ENCODE data around the gene METTL25.
A peak's percentile ranks its signal among the peaks of the same experiment; 100 is the strongest.

Gene METTL25

GRCh38 chr12:82326905-82327503 lies 31.3 kb upstream of the METTL25 start:
- peak; percentile 9 for DNase-seq (ENCODE audit: extremely low spot score)
- TF ChIP-seq ZNF384 (IDR thresholded peaks at IDR 0.05) (no peak), ARNT (IDR thresholded peaks at IDR 0.05) (no peak), L3MBTL2 (conservative IDR thresholded peaks at IDR 0.05) (no peak), TARDBP (IDR thresholded peaks at IDR 0.05) (no peak), NFRKB (IDR thresholded peaks at IDR 0.05) (no peak), FOXM1 (IDR thresholded peaks at IDR 0.05; ENCODE audit: borderline replicate concordance) (no peak), ELF4 (IDR thresholded peaks at IDR 0.05) (no peak), FOXA1 (IDR thresholded peaks at IDR 0.05) (no peak), LEF1 (IDR thresholded peaks at IDR 0.05; ENCODE audit: borderline replicate concordance) (no peak), SP1 (IDR thresholded peaks at IDR 0.05) (no peak), HDGF (IDR thresholded peaks at IDR 0.05; ENCODE audit: borderline replicate concordance) (no peak), FOXK2 (IDR thresholded peaks at IDR 0.05) (no peak), SUZ12 (IDR thresholded peaks at IDR 0.05) (no peak), CTBP1 (IDR thresholded peaks at IDR 0.05; ENCODE audit: borderline replicate concordance) (no peak), BHLHE40 (IDR thresholded peaks at IDR 0.05; ENCODE audit: borderline replicate concordance) (no peak)
- TF ChIP-seq, protein P1, sequence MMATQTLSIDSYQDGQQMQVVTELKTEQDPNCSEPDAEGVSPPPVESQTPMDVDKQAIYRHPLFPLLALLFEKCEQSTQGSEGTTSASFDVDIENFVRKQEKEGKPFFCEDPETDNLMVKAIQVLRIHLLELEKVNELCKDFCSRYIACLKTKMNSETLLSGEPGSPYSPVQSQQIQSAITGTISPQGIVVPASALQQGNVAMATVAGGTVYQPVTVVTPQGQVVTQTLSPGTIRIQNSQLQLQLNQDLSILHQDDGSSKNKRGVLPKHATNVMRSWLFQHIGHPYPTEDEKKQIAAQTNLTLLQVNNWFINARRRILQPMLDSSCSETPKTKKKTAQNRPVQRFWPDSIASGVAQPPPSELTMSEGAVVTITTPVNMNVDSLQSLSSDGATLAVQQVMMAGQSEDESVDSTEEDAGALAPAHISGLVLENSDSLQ (IDR thresholded peaks at IDR 0.05) = no peak
- ChIA-PET CTCF (interaction anchor here (0.6 kb wide), 1 partner anchor 192 kb away, joined by 3 read pairs; no protein-coding TSS in a partner anchor), POLR2A (no interaction called here)

DNA sequence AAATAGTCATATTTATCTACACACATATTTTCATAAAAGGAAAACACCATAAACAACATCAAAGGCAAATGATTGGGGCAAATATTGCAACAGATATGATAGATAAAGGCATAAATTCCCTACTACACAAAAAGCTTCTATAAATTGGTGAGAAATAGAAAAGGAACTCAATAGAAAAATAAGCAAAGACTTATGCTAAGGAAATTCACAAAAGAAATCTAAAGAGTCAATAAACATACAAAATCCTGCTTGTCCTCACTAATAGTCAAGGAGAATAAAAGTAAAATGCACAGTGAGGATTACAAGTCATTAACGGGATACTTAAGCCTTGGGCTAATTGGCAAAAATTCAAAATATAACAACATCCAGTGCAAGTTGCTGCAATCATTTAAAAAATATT lies 30.5 kb upstream of the METTL25 start:
- ChIA-PET POLR2A (no interaction called here), CTCF (no interaction called here)
- no peak for DNase-seq (ENCODE audit: extremely low spot score)
- no peak for TF ChIP-seq FOXM1 (IDR thresholded peaks at IDR 0.05; ENCODE audit: borderline replicate concordance)
- no peak for TF ChIP-seq SUZ12 (IDR thresholded peaks at IDR 0.05)
- no peak for TF ChIP-seq LEF1 (IDR thresholded peaks at IDR 0.05; ENCODE audit: borderline replicate concordance)
- TF ChIP-seq SP1 (IDR thresholded peaks at IDR 0.05) = no peak
- no peak for TF ChIP-seq ELF4 (IDR thresholded peaks at IDR 0.05)
- TF ChIP-seq, protein P1 (IDR thresholded peaks at IDR 0.05) = no peak
- no peak for TF ChIP-seq HDGF (IDR thresholded peaks at IDR 0.05; ENCODE audit: borderline replicate concordance)

DNA sequence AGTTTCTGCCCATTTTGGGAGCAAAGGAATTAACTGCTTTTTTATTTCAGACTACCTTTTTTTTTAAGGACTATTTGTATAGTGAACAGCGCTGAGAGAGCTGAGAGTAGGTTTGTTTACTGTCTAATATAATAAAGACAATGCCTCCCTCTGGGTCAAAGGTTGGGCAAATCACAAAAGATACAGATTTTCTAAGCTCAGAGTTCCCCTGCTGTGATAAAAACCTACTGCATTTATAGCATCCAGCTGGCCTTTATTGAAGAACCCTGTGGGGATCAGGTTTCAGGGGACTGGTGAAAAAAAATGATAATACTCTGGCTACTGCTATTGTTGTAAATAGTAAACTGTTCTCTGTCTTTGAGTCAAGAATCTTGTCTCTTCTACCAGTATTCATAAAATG lies 28.8 kb upstream of the METTL25 start:
- POLR2A ChIA-PET = no interaction called here
- CTCF ChIA-PET = no interaction called here
- no peak for TF ChIP-seq ARNT (IDR thresholded peaks at IDR 0.05)
- no peak for TF ChIP-seq TARDBP (IDR thresholded peaks at IDR 0.05)
- TF ChIP-seq HDGF (IDR thresholded peaks at IDR 0.05; ENCODE audit: borderline replicate concordance) = no peak
- TF ChIP-seq FOXK2 (IDR thresholded peaks at IDR 0.05) = no peak
- TF ChIP-seq SUZ12 (IDR thresholded peaks at IDR 0.05) = no peak
- no peak; the same call in 1 of the 2 replicates for TF ChIP-seq ZNF384 (IDR thresholded peaks at IDR 0.05)
- TF ChIP-seq, protein P1 (IDR thresholded peaks at IDR 0.05) = no peak
- no peak for TF ChIP-seq LEF1 (IDR thresholded peaks at IDR 0.05; ENCODE audit: borderline replicate concordance)
- TF ChIP-seq FOXA1 (IDR thresholded peaks at IDR 0.05) = no peak
- no peak for TF ChIP-seq SP1 (IDR thresholded peaks at IDR 0.05)
- TF ChIP-seq NFRKB (IDR thresholded peaks at IDR 0.05) = no peak
- TF ChIP-seq CTBP1 (IDR thresholded peaks at IDR 0.05; ENCODE audit: borderline replicate concordance) = no peak
- TF ChIP-seq FOXM1 (IDR thresholded peaks at IDR 0.05; ENCODE audit: borderline replicate concordance) = no peak
- no peak for TF ChIP-seq BHLHE40 (IDR thresholded peaks at IDR 0.05; ENCODE audit: borderline replicate concordance)
- no peak for TF ChIP-seq L3MBTL2 (conservative IDR thresholded peaks at IDR 0.05)
- TF ChIP-seq ELF4 (IDR thresholded peaks at IDR 0.05) = no peak
- DNase-seq (ENCODE audit: extremely low spot score) = peak; percentile 9

- TF ChIP-seq FOXK2 (IDR thresholded peaks at IDR 0.05) (no peak), FOXA1 (IDR thresholded peaks at IDR 0.05) (no peak), ELF4 (IDR thresholded peaks at IDR 0.05) (no peak), CTBP1 (IDR thresholded peaks at IDR 0.05; ENCODE audit: borderline replicate concordance) (no peak), NFRKB (IDR thresholded peaks at IDR 0.05) (no peak), L3MBTL2 (conservative IDR thresholded peaks at IDR 0.05) (no peak), TARDBP (IDR thresholded peaks at IDR 0.05) (no peak), SUZ12 (IDR thresholded peaks at IDR 0.05) (no peak), HDGF (IDR thresholded peaks at IDR 0.05; ENCODE audit: borderline replicate concordance) (no peak), ZNF384 (IDR thresholded peaks at IDR 0.05) (no peak), SP1 (IDR thresholded peaks at IDR 0.05) (no peak), LEF1 (IDR thresholded peaks at IDR 0.05; ENCODE audit: borderline replicate concordance) (no peak), ARNT (IDR thresholded peaks at IDR 0.05) (no peak), BHLHE40 (IDR thresholded peaks at IDR 0.05; ENCODE audit: borderline replicate concordance) (no peak), FOXM1 (IDR thresholded peaks at IDR 0.05; ENCODE audit: borderline replicate concordance) (no peak)
- TF ChIP-seq, protein P1 (IDR thresholded peaks at IDR 0.05) = no peak
- CTCF ChIA-PET = no interaction called here
- POLR2A ChIA-PET = no interaction called here
- no peak for DNase-seq (ENCODE audit: extremely low spot score)
Measured at GRCh38 chr12:82350161-82350560, 8.2 kb upstream of the METTL25 start.

DNA sequence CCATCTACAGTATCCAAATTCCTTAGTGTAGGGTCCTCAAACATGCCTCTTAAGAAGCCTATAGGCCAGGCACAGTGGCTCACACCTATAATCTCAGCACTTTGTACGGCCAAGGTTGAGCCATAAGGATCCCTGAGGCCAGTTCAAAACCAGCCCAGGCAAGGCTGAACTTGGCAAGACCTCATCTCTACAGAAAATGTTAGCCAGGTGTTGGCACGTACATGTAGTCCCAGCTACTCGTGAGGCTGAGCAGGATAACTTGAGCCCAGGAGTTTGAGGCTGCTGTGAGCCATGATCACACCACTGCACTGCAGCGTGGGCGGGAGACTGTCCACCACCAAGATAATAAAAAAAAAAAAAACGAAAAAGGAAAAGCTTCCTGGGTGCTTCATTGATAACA lies 6.9 kb upstream of the METTL25 start:
- CTCF ChIA-PET = no interaction called here
- DNase-seq (ENCODE audit: extremely low spot score) = no peak
- no peak for TF ChIP-seq L3MBTL2 (conservative IDR thresholded peaks at IDR 0.05)
- TF ChIP-seq SUZ12 (IDR thresholded peaks at IDR 0.05) = no peak
- TF ChIP-seq CTBP1 (IDR thresholded peaks at IDR 0.05; ENCODE audit: borderline replicate concordance) = no peak
- TF ChIP-seq NFRKB (IDR thresholded peaks at IDR 0.05) = no peak
- TF ChIP-seq TARDBP (IDR thresholded peaks at IDR 0.05) = no peak
- TF ChIP-seq LEF1 (IDR thresholded peaks at IDR 0.05; ENCODE audit: borderline replicate concordance) = no peak
- TF ChIP-seq BHLHE40 (IDR thresholded peaks at IDR 0.05; ENCODE audit: borderline replicate concordance) = no peak
- TF ChIP-seq FOXM1 (IDR thresholded peaks at IDR 0.05; ENCODE audit: borderline replicate concordance) = no peak
- TF ChIP-seq, protein P1 (IDR thresholded peaks at IDR 0.05) = no peak
- TF ChIP-seq HDGF (IDR thresholded peaks at IDR 0.05; ENCODE audit: borderline replicate concordance) = no peak
- no peak for TF ChIP-seq ELF4 (IDR thresholded peaks at IDR 0.05)
- TF ChIP-seq SP1 (IDR thresholded peaks at IDR 0.05) = no peak
- no peak for TF ChIP-seq FOXA1 (IDR thresholded peaks at IDR 0.05)
- TF ChIP-seq ARNT (IDR thresholded peaks at IDR 0.05) = no peak
- TF ChIP-seq ZNF384 (IDR thresholded peaks at IDR 0.05) = no peak
- no peak for TF ChIP-seq FOXK2 (IDR thresholded peaks at IDR 0.05)
- POLR2A ChIA-PET = no interaction called here

All from HEK293T (cell line).